A673 (cell line): Measurements from ENCODE around the gene RASL10B. TPM values are rescaled to one million over a fixed set of nuclear protein-coding genes. Genes with fewer than 3 reads are reported as not detected.

Source experiments
- BruUV-seq: library from RNA; stranded (reverse); fragments of 400-500 nt; replicated peaks from 2 replicates; lab custom pipeline; 2021; lab: Mats Ljungman, UMichigan
- CTCF ChIA-PET: fragments of 300-600 bp; sonication (Branson Sonifier 250); formaldehyde crosslinking; loops from one replicate; lab custom pipeline; 2022; ENCODE audit warnings: antibody characterized with exemption; lab: Charles Lee
- POLR2A ChIA-PET: fragments of 300-600 bp; sonication (Branson Sonifier 250); formaldehyde crosslinking; loops from one replicate; lab custom pipeline; 2022; ENCODE audit warnings: antibody characterized with exemption; ENCODE audit not compliant: low non-redundant PET; lab: Charles Lee
- DNase-seq: peaks from one replicate; pipeline ENCODE4 v3.0.0-alpha.2; 2015; ENCODE audit warnings: low spot score
- H3K27ac ChIP-seq: fragments of 200-600 bp; sonication (generic); 2 replicates; pipeline ENCODE4 v1.5.1; 2016; ENCODE audit warnings: mixed run types, low read depth, mild to moderate bottlenecking, mixed read lengths, antibody characterized with exemption, low read length; ENCODE audit not compliant: poor library complexity, severe bottlenecking
- H3K27me3 ChIP-seq: fragments of 200-600 bp; sonication (generic); replicated peaks from 2 replicates; pipeline ENCODE4 v1.6.1; 2017; ENCODE audit warnings: mixed run types, low read depth, mild to moderate bottlenecking, mixed read lengths, antibody characterized with exemption, low read length; ENCODE audit not compliant: insufficient read depth, poor library complexity
- H3K36me3 ChIP-seq: fragments of 200-600 bp; sonication (generic); 2 replicates; pipeline ENCODE4 v1.6.1; 2016; ENCODE audit warnings: mixed run types, mild to moderate bottlenecking, mixed read lengths, antibody characterized with exemption, low read length; ENCODE audit not compliant: insufficient read depth, poor library complexity, severe bottlenecking
- H3K4me1 ChIP-seq: fragments of 200-600 bp; sonication (generic); 2 replicates; pipeline ENCODE4 v1.6.1; 2017; ENCODE audit warnings: mixed run types, mild to moderate bottlenecking, mixed read lengths, antibody characterized with exemption, low read length; ENCODE audit not compliant: insufficient read depth, poor library complexity, severe bottlenecking
- H3K4me3 ChIP-seq: fragments of 200-600 bp; sonication (generic); 2 replicates; pipeline ENCODE4 v1.5.1; 2016; ENCODE audit warnings: low read depth, mixed run types, mild to moderate bottlenecking, mixed read lengths, low read length; ENCODE audit not compliant: poor library complexity, severe bottlenecking
- H3K9me3 ChIP-seq: fragments of 200-600 bp; sonication (generic); 2 replicates; pipeline ENCODE4 v1.6.1; 2016; ENCODE audit warnings: mixed run types, low read depth, mild to moderate bottlenecking, mixed read lengths, antibody characterized with exemption, low read length; ENCODE audit not compliant: poor library complexity, severe bottlenecking
- EZH2 ChIP-seq: fragments of 200-600 bp; sonication (generic); IDR thresholded peaks from 2 replicates; pipeline ENCODE4 v1.6.1; 2017; ENCODE audit warnings: borderline replicate concordance, low read depth, mild to moderate bottlenecking, mixed read lengths, antibody characterized with exemption, low read length; ENCODE audit not compliant: poor library complexity, severe bottlenecking
- intact Hi-C: fragments of 100-400 bp; cut with micrococcal nuclease; formaldehyde crosslinking; loops from one replicate; pipeline ENCODE4 v1.10.0; 2022; ENCODE audit not compliant: unreplicated experiment
- total RNA-seq: library from RNA; stranded (reverse); gene quantifications from 2 replicates; pipeline ENCODE4 v1.2.3, GENCODE V29; 2021
- TF ChIP-seq, protein P1 (sequence below): fragments of 300-800, 200-600 bp; sonication (generic); conservative IDR thresholded peaks from 2 replicates; pipeline ENCODE4 v1.5.1; 2017; ENCODE audit warnings: low read depth, mild to moderate bottlenecking, antibody characterized with exemption, low read length, moderate library complexity, mixed read lengths

RASL10B gene
- total RNA-seq, 1 experiment from 2014 or later, result 15.9 TPM

DNA sequence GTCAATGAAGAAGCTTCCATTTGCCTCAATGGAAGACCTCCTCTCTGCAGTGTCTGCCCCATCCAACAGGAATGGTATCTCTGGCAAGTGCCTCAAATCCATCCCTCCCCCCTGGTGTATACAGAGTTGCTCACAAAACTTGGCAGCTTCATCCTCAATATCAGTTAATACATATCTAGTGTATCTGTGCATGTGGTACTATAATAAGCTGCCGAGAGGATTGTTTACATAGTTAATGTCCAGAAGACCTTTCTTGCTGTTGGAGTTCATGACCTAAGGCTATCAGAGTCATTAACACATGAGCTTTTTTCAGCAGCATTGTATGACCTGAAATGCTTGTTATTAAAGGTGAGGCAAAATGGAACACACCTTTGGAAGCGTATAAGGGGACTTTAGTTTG, 14.0 kb upstream of the RASL10B start:
- TF ChIP-seq, protein P1, sequence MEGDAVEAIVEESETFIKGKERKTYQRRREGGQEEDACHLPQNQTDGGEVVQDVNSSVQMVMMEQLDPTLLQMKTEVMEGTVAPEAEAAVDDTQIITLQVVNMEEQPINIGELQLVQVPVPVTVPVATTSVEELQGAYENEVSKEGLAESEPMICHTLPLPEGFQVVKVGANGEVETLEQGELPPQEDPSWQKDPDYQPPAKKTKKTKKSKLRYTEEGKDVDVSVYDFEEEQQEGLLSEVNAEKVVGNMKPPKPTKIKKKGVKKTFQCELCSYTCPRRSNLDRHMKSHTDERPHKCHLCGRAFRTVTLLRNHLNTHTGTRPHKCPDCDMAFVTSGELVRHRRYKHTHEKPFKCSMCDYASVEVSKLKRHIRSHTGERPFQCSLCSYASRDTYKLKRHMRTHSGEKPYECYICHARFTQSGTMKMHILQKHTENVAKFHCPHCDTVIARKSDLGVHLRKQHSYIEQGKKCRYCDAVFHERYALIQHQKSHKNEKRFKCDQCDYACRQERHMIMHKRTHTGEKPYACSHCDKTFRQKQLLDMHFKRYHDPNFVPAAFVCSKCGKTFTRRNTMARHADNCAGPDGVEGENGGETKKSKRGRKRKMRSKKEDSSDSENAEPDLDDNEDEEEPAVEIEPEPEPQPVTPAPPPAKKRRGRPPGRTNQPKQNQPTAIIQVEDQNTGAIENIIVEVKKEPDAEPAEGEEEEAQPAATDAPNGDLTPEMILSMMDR, result no peak
- no peak for TF ChIP-seq EZH2
- CTCF ChIA-PET, result no interaction called here
- intact Hi-C loops, result no loop called here
- no peak overlapping the region for H3K4me3 ChIP-seq
- no peak for DNase-seq
- no peaks in the 10 kb centered on the region for H3K4me1 ChIP-seq
- H3K27me3 ChIP-seq, result no peaks in the 10 kb centered on the region
- BruUV-seq, result no TSS peak
- POLR2A ChIA-PET, result no interaction called here
- peaks cover 3% of the 10 kb centered on the region for H3K36me3 ChIP-seq
- H3K27ac ChIP-seq, result no peak overlapping the region
- no peaks in the 10 kb centered on the region for H3K9me3 ChIP-seq

DNA sequence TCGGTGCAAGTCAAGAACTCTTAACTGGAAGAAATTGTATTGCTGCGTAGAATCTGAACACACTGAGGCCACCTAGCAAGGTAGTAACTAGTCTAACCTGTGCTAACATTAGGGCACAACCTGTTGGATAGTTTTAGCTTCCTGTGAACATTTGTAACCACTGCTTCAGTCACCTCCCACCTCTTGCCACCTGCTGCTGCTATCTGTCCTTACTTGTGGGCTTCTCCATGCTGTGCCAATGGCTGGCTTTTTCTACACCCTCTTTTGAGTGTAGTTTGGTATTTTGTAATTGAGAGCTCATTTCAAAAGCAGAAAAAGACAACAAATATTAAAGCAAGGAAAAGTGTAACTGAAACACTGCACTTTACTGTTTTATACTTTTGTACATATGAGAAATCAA, 7.7 kb upstream of the RASL10B start:
- H3K4me3 ChIP-seq, result no peak overlapping the region
- peaks cover 6% of the 10 kb centered on the region for H3K36me3 ChIP-seq
- intact Hi-C loops, result no loop called here
- H3K4me1 ChIP-seq, result peaks cover 12% of the 10 kb centered on the region
- H3K27ac ChIP-seq, result no peak overlapping the region
- no peaks in the 10 kb centered on the region for H3K27me3 ChIP-seq
- BruUV-seq, result no TSS peak
- POLR2A ChIA-PET, result no interaction called here
- CTCF ChIA-PET, result no interaction called here
- no peaks in the 10 kb centered on the region for H3K9me3 ChIP-seq
- TF ChIP-seq, protein P1, result no peak
- TF ChIP-seq EZH2, result no peak
- DNase-seq, result no peak

DNA sequence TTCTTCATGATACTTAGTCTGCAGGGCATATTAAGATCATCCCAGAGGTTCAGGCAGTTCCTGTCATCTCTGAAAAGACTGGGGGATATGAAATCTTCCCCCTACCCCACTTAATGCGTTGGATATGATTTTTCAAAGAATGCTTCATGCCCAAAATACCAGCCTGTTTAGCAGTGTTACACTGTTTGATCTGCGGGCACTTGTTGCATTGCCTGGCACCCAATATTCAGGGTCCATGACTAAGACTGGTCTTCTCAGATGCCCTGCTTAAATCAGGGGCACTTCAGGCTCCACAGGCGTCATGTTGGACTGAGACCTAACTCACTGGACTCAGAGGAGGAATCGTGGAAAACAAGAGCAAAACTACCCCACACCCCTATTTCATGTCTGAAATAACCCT, 6.4 kb upstream of the RASL10B start:
- Histone ChIP-seq H3K9me3 (no peaks in the 10 kb centered on the region), H3K36me3 (peaks cover 4% of the 10 kb centered on the region), H3K27ac (no peak overlapping the region), H3K4me1 (peaks cover 12% of the 10 kb centered on the region), H3K27me3 (no peaks in the 10 kb centered on the region), H3K4me3 (no peak overlapping the region)
- intact Hi-C loops, result no loop called here
- ChIA-PET CTCF (no interaction called here), POLR2A (no interaction called here)
- DNase-seq, result no peak
- TF ChIP-seq EZH2, result no peak
- TF ChIP-seq, protein P1, result no peak
- BruUV-seq, result no TSS peak
